ENCODE results near the gene SPAST. TPM values are rescaled to one million over a fixed set of nuclear protein-coding genes. Genes with fewer than 3 reads are reported as not detected.
A peak's percentile ranks its signal among the peaks of the same experiment; 100 is the strongest.

The SPAST gene
- total RNA-seq, 1 donor from 2014 or later = 43.6 TPM

GRCh38 chr2:32061973-32062861 lies 1.1 kb upstream of the SPAST start:
- H3K27me3 Mint-ChIP-seq (ENCODE audit: insufficient read depth, low read depth) = peaks cover 6% of the 10 kb centered on the region
- peak overlapping the region; percentile 96 for H3K4me3 ChIP-seq
- H3K9ac ChIP-seq = no peak overlapping the region
- H3K4me2 ChIP-seq = peak overlapping the region; percentile 76
- DNase-seq (ENCODE audit: low spot score) = peak; percentile 32
- H3K36me3 Mint-ChIP-seq = peaks cover 5% of the 10 kb centered on the region
- no peaks in the 10 kb centered on the region for H3K9me3 Mint-ChIP-seq
- H3K4me3 Mint-ChIP-seq = peak overlapping the region; percentile 98
- no peaks in the 10 kb centered on the region for H3K9me3 ChIP-seq (ENCODE audit: low read depth)
- H2AFZ ChIP-seq (replicated peaks) = peak overlapping the region; percentile 67
- H3K36me3 ChIP-seq = no peaks in the 10 kb centered on the region
- peaks cover 29% of the 10 kb centered on the region for H3K79me2 ChIP-seq (ENCODE audit: low read depth)
- TF ChIP-seq EZH2 (IDR thresholded peaks at IDR 0.05) = no peak
- no peak for TF ChIP-seq EZH2phosphoT487 (IDR thresholded peaks at IDR 0.05)
- H3K27me3 ChIP-seq = no peaks in the 10 kb centered on the region
- peaks cover 9% of the 10 kb centered on the region for H3K4me1 ChIP-seq
- H3K27ac ChIP-seq = peak overlapping the region; percentile 22
- H4K20me1 ChIP-seq (ENCODE audit: low read depth) = no peaks in the 10 kb centered on the region
- peaks cover 26% of the 10 kb centered on the region for H3F3A ChIP-seq (ENCODE audit: low read depth)
- H3K4me1 Mint-ChIP-seq = peaks cover 17% of the 10 kb centered on the region
- H3K27ac Mint-ChIP-seq = peak overlapping the region; percentile 23

GRCh38 chr2:32064021-32064601 lies 755 bp downstream of the SPAST start:
- Histone ChIP-seq H3K9ac (peak overlapping the region; percentile 79), H3K9me3 (ENCODE audit: low read depth) (no peaks in the 10 kb centered on the region), H4K20me1 (ENCODE audit: low read depth) (no peaks in the 10 kb centered on the region), H3K79me2 (ENCODE audit: low read depth) (peaks cover 37% of the 10 kb centered on the region), H3K4me2 (peak overlapping the region; percentile 90), H3K27ac (peak overlapping the region; percentile 85), H3K4me1 (peaks cover 9% of the 10 kb centered on the region), H2AFZ (replicated peaks) (peak overlapping the region; percentile 95), H3K4me3 (peak overlapping the region; percentile 96), H3K27me3 (no peaks in the 10 kb centered on the region), H3K36me3 (no peaks in the 10 kb centered on the region), H3F3A (ENCODE audit: low read depth) (peaks cover 26% of the 10 kb centered on the region)
- Mint-ChIP-seq H3K4me3 (peak overlapping the region; percentile 98), H3K36me3 (peaks cover 7% of the 10 kb centered on the region), H3K9me3 (no peaks in the 10 kb centered on the region), H3K4me1 (peaks cover 17% of the 10 kb centered on the region), H3K27me3 (ENCODE audit: insufficient read depth, low read depth) (peaks cover 6% of the 10 kb centered on the region), H3K27ac (peak overlapping the region; percentile 82)
- DNase-seq (ENCODE audit: low spot score) = no peak
- TF ChIP-seq EZH2phosphoT487 (IDR thresholded peaks at IDR 0.05) = no peak
- TF ChIP-seq EZH2 (IDR thresholded peaks at IDR 0.05) = no peak
- no peak for TF ChIP-seq CTCF (IDR thresholded peaks at IDR 0.05)

GRCh38 chr2:32064713-32065112 lies 1.4 kb downstream of the SPAST start:
- peaks cover 9% of the 10 kb centered on the region for H3K4me1 ChIP-seq
- peaks cover 26% of the 10 kb centered on the region for H3F3A ChIP-seq (ENCODE audit: low read depth)
- H3K27ac Mint-ChIP-seq = no peak overlapping the region
- no peaks in the 10 kb centered on the region for H3K9me3 Mint-ChIP-seq
- peak overlapping the region; percentile 85 for H3K27ac ChIP-seq
- H3K4me3 ChIP-seq = peak overlapping the region; percentile 96
- H3K27me3 ChIP-seq = no peaks in the 10 kb centered on the region
- DNase-seq (ENCODE audit: low spot score) = no peak
- peak overlapping the region; percentile 90 for H3K4me2 ChIP-seq
- H3K4me3 Mint-ChIP-seq = peak overlapping the region; percentile 98
- H3K9me3 ChIP-seq (ENCODE audit: low read depth) = no peaks in the 10 kb centered on the region
- peak overlapping the region; percentile 79 for H3K9ac ChIP-seq
- no peak overlapping the region for H2AFZ ChIP-seq (replicated peaks)
- H3K36me3 ChIP-seq = no peaks in the 10 kb centered on the region
- H3K79me2 ChIP-seq (ENCODE audit: low read depth) = peaks cover 43% of the 10 kb centered on the region
- H3K27me3 Mint-ChIP-seq (ENCODE audit: insufficient read depth, low read depth) = peaks cover 6% of the 10 kb centered on the region
- TF ChIP-seq EZH2 (IDR thresholded peaks at IDR 0.05) (no peak), EZH2phosphoT487 (IDR thresholded peaks at IDR 0.05) (no peak), CTCF (IDR thresholded peaks at IDR 0.05) (no peak)
- peaks cover 7% of the 10 kb centered on the region for H3K36me3 Mint-ChIP-seq
- no peaks in the 10 kb centered on the region for H4K20me1 ChIP-seq (ENCODE audit: low read depth)
- H3K4me1 Mint-ChIP-seq = peaks cover 17% of the 10 kb centered on the region

Measured in neural progenitor cell (in vitro differentiated cells).